Mesenchymal stem cell (in vitro differentiated cells and primary cell): ENCODE results near the gene PAGE3. TPM values are rescaled to one million over a fixed set of nuclear protein-coding genes. Genes with fewer than 3 reads are reported as not detected.

Experiments
- DNase-seq: peaks from one replicate; pipeline ENCODE4 v3.0.0-alpha.2; 2013
- H2AFZ ChIP-seq: one replicate; pipeline ENCODE4 v1.6.1; 2013; ENCODE audit warnings: low read depth, mild to moderate bottlenecking, control low read depth, inconsistent platforms, low read length, moderate library complexity
- H2AK5ac ChIP-seq: 2 replicates; pipeline ENCODE4 v1.6.1; 2013; ENCODE audit warnings: low read length, moderate library complexity, mild to moderate bottlenecking, inconsistent platforms; ENCODE audit not compliant: severe bottlenecking
- H2BK120ac ChIP-seq: one replicate; pipeline ENCODE4 v1.6.1; 2013; ENCODE audit warnings: low read depth, mild to moderate bottlenecking, inconsistent platforms, low read length, moderate library complexity
- H2BK12ac ChIP-seq, 2 experiments: one replicate each; pipeline ENCODE4 v1.6.1; 2013; ENCODE audit warnings: inconsistent platforms in 2 of 2, low read length in 2 of 2, mild to moderate bottlenecking in 2 of 2, moderate library complexity in 2 of 2, control low read depth in 1 of 2
- H2BK15ac ChIP-seq: one replicate; pipeline ENCODE4 v1.6.1; 2013; ENCODE audit warnings: mild to moderate bottlenecking, low read depth, inconsistent platforms; ENCODE audit not compliant: poor library complexity, severe bottlenecking
- H2BK5ac ChIP-seq: 2 replicates; pipeline ENCODE4 v1.6.1; 2013; ENCODE audit warnings: low read depth, mild to moderate bottlenecking, low read length, control low read depth, inconsistent platforms; ENCODE audit not compliant: poor library complexity, severe bottlenecking
- H3K14ac ChIP-seq, 2 experiments: one replicate each; pipeline ENCODE4 v1.6.1; 2013; ENCODE audit warnings: inconsistent platforms in 2 of 2, low read length in 2 of 2, control low read depth in 1 of 2, mild to moderate bottlenecking in 1 of 2, moderate library complexity in 1 of 2
- H3K18ac ChIP-seq, 2 experiments: one replicate each; pipeline ENCODE4 v1.6.1; 2013; ENCODE audit warnings: inconsistent platforms in 2 of 2, low read length in 2 of 2, control low read depth in 1 of 2, low read depth in 1 of 2, mild to moderate bottlenecking in 1 of 2
- H3K23ac ChIP-seq, 2 experiments: one replicate each; pipeline ENCODE4 v1.6.1; 2013; ENCODE audit warnings: inconsistent platforms in 2 of 2, low read length in 2 of 2, mild to moderate bottlenecking in 2 of 2, moderate library complexity in 2 of 2, control low read depth in 1 of 2
- H3K27ac ChIP-seq: 2 replicates; pipeline ENCODE4 v1.5.1; 2013; ENCODE audit warnings: mild to moderate bottlenecking, moderate library complexity, low read length, control low read depth, inconsistent platforms; ENCODE audit not compliant: poor library complexity, severe bottlenecking
- H3K27me3 ChIP-seq, 2 experiments: 2 replicates each; pipeline versions ENCODE4 v1.6.1 to v1.7.0; 2013; ENCODE audit warnings: low read length in 2 of 2, mild to moderate bottlenecking in 2 of 2, moderate library complexity in 2 of 2, control low read depth in 1 of 2, inconsistent platforms in 1 of 2; ENCODE audit not compliant: control insufficient read depth in 1 of 2, insufficient read depth in 1 of 2
- H3K36me3 ChIP-seq, 2 experiments: 2 replicates each; pipeline versions ENCODE4 v1.6.1 to v1.7.0; 2013; ENCODE audit warnings: low read length in 2 of 2, control low read depth in 1 of 2, inconsistent platforms in 1 of 2, low read depth in 1 of 2, mild to moderate bottlenecking in 1 of 2; ENCODE audit not compliant: insufficient read depth in 2 of 2, control insufficient read depth in 1 of 2
- H3K4ac ChIP-seq, 2 experiments: one replicate each; pipeline ENCODE4 v1.6.1; 2013; ENCODE audit warnings: inconsistent platforms in 2 of 2, low read length in 2 of 2, mild to moderate bottlenecking in 2 of 2, moderate library complexity in 2 of 2, control low read depth in 1 of 2, low read depth in 1 of 2
- H3K4me1 ChIP-seq: 2 replicates; pipeline ENCODE4 v1.6.1; 2013; ENCODE audit warnings: low read depth, low read length, control low read depth; ENCODE audit not compliant: control insufficient read depth, insufficient read depth
- H3K4me2 ChIP-seq: 2 replicates; pipeline ENCODE4 v1.6.1; 2013; ENCODE audit warnings: low read length, mild to moderate bottlenecking, inconsistent platforms; ENCODE audit not compliant: poor library complexity, severe bottlenecking
- H3K4me3 ChIP-seq, 2 experiments: 2 replicates each; pipeline versions ENCODE4 v1.5.1 to v1.7.0; 2013; ENCODE audit warnings: low read length in 2 of 2, mild to moderate bottlenecking in 2 of 2, control low read depth in 1 of 2, low read depth in 1 of 2; ENCODE audit not compliant: insufficient read depth in 1 of 2
- H3K79me1 ChIP-seq: replicated peaks from 2 replicates; pipeline ENCODE4 v1.6.1; 2013; ENCODE audit warnings: mild to moderate bottlenecking, control low read depth, low read length, inconsistent platforms; ENCODE audit not compliant: poor library complexity, severe bottlenecking
- H3K9ac ChIP-seq: 2 replicates; pipeline ENCODE4 v1.7.0; 2013; ENCODE audit warnings: mild to moderate bottlenecking, low read length, moderate library complexity
- H3K9me3 ChIP-seq: 2 replicates; pipeline ENCODE4 v1.7.0; 2013; ENCODE audit warnings: mild to moderate bottlenecking, low read length; ENCODE audit not compliant: control insufficient read depth
- H4K8ac ChIP-seq: one replicate; pipeline ENCODE4 v1.6.1; 2013; ENCODE audit warnings: inconsistent platforms, mild to moderate bottlenecking, low read length, moderate library complexity
- H4K91ac ChIP-seq: one replicate; pipeline ENCODE4 v1.6.1; 2013; ENCODE audit warnings: mild to moderate bottlenecking, low read length, inconsistent platforms
- WGBS: methylation state at CpG from one replicate; pipeline ENCODE4 v1.1.7; 2013; ENCODE audit warnings: mixed read lengths; 5-methylcytosine and 5-hydroxymethylcytosine counted together
- polyA plus RNA-seq, 2 experiments: library from polyadenylated mRNA; stranded (reverse); fragments of 200-250 nt; gene quantifications; one replicate each; pipeline ENCODE4 v1.2.3, GENCODE V29; 2013

Gene PAGE3, protein sequence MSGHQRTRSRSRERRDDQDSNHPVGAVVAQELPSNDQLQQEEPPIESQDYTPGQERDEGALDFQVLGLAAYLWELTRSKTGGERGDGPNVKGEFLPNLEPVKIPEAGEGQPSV
- not detected for polyA plus RNA-seq (2013, experiment 1 of 2)
- polyA plus RNA-seq (2013, experiment 2 of 2): not detected

- Histone ChIP-seq H3K36me3 (no peaks in the 10 kb centered on the region), H4K91ac (no peak within 1 kb of the TSS), H2BK12ac (no peak within 1 kb of the TSS), H2BK5ac (no peak within 1 kb of the TSS), H3K79me1 (no peaks in the 10 kb centered on the region), H2BK120ac (no peak within 1 kb of the TSS), H2AK5ac (no peak within 1 kb of the TSS), H3K4me2 (no peak within 1 kb of the TSS), H3K4me3 (no peak within 1 kb of the TSS), H3K9me3 (no peaks in the 10 kb centered on the region), H2BK15ac (no peak within 1 kb of the TSS), H3K4me1 (no peaks in the 10 kb centered on the region), H3K27ac (no peak within 1 kb of the TSS), H3K23ac (no peak within 1 kb of the TSS), H3K9ac (no peak within 1 kb of the TSS), H3K4ac (no peak within 1 kb of the TSS), H4K8ac (no peak within 1 kb of the TSS), H3K14ac (no peak within 1 kb of the TSS), H3K27me3 (peaks cover 0 to 3% of the 10 kb centered on the region in 2 experiments), H2AFZ (no peak within 1 kb of the TSS), H3K18ac (no peak within 1 kb of the TSS)
- WGBS: 100% methylated on average over 2 of the region's 5 CpGs
- DNase-seq: no peak
Measured at GRCh38 chrX:55264816-55265215, at the start of gene PAGE3. Gene PAGE3 (minus strand): TSS chrX:55264916. CDS start chrX:55263903, 1,013 bp downstream.

- Histone ChIP-seq H3K79me1 (no peaks in the 10 kb centered on the region), H2AFZ (no peak overlapping the region), H3K27me3 (peaks cover 0 to 3% of the 10 kb centered on the region in 2 experiments), H2BK15ac (no peak overlapping the region), H3K4me2 (no peak overlapping the region), H3K18ac (no peak overlapping the region), H2BK12ac (no peak overlapping the region), H4K91ac (no peak overlapping the region), H3K27ac (no peak overlapping the region), H3K4ac (no peak overlapping the region), H4K8ac (no peak overlapping the region), H3K4me1 (no peaks in the 10 kb centered on the region), H3K23ac (no peak overlapping the region), H2BK5ac (no peak overlapping the region), H2AK5ac (no peak overlapping the region), H2BK120ac (no peak overlapping the region), H3K9me3 (peaks cover 4% of the 10 kb centered on the region), H3K4me3 (no peak overlapping the region), H3K9ac (no peak overlapping the region), H3K14ac (no peak overlapping the region), H3K36me3 (no peaks in the 10 kb centered on the region)
- DNase-seq: no peak
Measured at GRCh38 chrX:55312655-55313054, 47.9 kb upstream of the PAGE3 start.

- H3K27me3 ChIP-seq: no peaks in the 10 kb centered on the region
- no peak overlapping the region for H2BK15ac ChIP-seq
- no peaks in the 10 kb centered on the region for H3K79me1 ChIP-seq
- DNase-seq: no peak
- H2BK120ac ChIP-seq: no peak overlapping the region
- no peak overlapping the region for H3K4me2 ChIP-seq
- no peak overlapping the region for H3K23ac ChIP-seq
- H3K9me3 ChIP-seq: no peaks in the 10 kb centered on the region
- no peak overlapping the region for H2BK5ac ChIP-seq
- WGBS: 71% methylated on average over 1 of the region's 3 CpGs
- no peak overlapping the region for H3K4ac ChIP-seq
- no peak overlapping the region for H2BK12ac ChIP-seq
- H3K4me3 ChIP-seq: no peak overlapping the region
- H4K8ac ChIP-seq: no peak overlapping the region
- H3K36me3 ChIP-seq: no peaks in the 10 kb centered on the region
- H3K9ac ChIP-seq: no peak overlapping the region
- H2AK5ac ChIP-seq: no peak overlapping the region
- no peak overlapping the region for H3K18ac ChIP-seq
- H2AFZ ChIP-seq: no peak overlapping the region
- no peak overlapping the region for H4K91ac ChIP-seq
- no peak overlapping the region for H3K27ac ChIP-seq
- no peak overlapping the region for H3K14ac ChIP-seq
- H3K4me1 ChIP-seq: no peaks in the 10 kb centered on the region
Measured at GRCh38 chrX:55290963-55291362, 26.2 kb upstream of the PAGE3 start.

- Histone ChIP-seq H2BK15ac (no peak overlapping the region), H3K27ac (no peak overlapping the region), H3K18ac (no peak overlapping the region), H3K79me1 (no peaks in the 10 kb centered on the region), H3K9ac (no peak overlapping the region), H3K36me3 (no peaks in the 10 kb centered on the region), H4K91ac (no peak overlapping the region), H3K4me3 (no peak overlapping the region), H3K4me1 (no peaks in the 10 kb centered on the region), H3K27me3 (no peaks in the 10 kb centered on the region), H3K9me3 (no peaks in the 10 kb centered on the region), H3K4me2 (no peak overlapping the region), H2BK12ac (no peak overlapping the region), H2AFZ (no peak overlapping the region), H3K14ac (no peak overlapping the region), H3K4ac (no peak overlapping the region), H4K8ac (no peak overlapping the region), H2BK5ac (no peak overlapping the region), H3K23ac (no peak overlapping the region), H2AK5ac (no peak overlapping the region), H2BK120ac (no peak overlapping the region)
- 85% methylated on average over 6 of the region's 10 CpGs for WGBS
- no peak for DNase-seq
Measured at GRCh38 chrX:55279832-55280231, 15.1 kb upstream of the PAGE3 start.
